ENCODE data around the gene SLC39A11.

The SLC39A11 gene

GRCh38 chr17:72696721-72697120 lies 395.8 kb downstream of the SLC39A11 start:
- in situ Hi-C loops (cut with HindIII; ENCODE audit: low sequenced_read_pairs), result no loop called here
- TF ChIP-seq, protein P1, sequence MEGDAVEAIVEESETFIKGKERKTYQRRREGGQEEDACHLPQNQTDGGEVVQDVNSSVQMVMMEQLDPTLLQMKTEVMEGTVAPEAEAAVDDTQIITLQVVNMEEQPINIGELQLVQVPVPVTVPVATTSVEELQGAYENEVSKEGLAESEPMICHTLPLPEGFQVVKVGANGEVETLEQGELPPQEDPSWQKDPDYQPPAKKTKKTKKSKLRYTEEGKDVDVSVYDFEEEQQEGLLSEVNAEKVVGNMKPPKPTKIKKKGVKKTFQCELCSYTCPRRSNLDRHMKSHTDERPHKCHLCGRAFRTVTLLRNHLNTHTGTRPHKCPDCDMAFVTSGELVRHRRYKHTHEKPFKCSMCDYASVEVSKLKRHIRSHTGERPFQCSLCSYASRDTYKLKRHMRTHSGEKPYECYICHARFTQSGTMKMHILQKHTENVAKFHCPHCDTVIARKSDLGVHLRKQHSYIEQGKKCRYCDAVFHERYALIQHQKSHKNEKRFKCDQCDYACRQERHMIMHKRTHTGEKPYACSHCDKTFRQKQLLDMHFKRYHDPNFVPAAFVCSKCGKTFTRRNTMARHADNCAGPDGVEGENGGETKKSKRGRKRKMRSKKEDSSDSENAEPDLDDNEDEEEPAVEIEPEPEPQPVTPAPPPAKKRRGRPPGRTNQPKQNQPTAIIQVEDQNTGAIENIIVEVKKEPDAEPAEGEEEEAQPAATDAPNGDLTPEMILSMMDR (IDR thresholded peaks at IDR 0.05; ENCODE audit: low read depth, low read length), result no peak
- DNase-seq (ENCODE audit: low read depth, low spot score), result no peak
- H3K4me3 ChIP-seq (ENCODE audit: low read depth, low read length), result no peak overlapping the region

- TF ChIP-seq, protein P1 (IDR thresholded peaks at IDR 0.05; ENCODE audit: low read depth, low read length), result no peak
- DNase-seq (ENCODE audit: low read depth, low spot score), result no peak
- H3K4me3 ChIP-seq (ENCODE audit: low read depth, low read length), result no peak overlapping the region
- in situ Hi-C loops (cut with HindIII; ENCODE audit: low sequenced_read_pairs), result no loop called here
Measured at GRCh38 chr17:72696156-72696555, 396.3 kb downstream of the SLC39A11 start.

DNA sequence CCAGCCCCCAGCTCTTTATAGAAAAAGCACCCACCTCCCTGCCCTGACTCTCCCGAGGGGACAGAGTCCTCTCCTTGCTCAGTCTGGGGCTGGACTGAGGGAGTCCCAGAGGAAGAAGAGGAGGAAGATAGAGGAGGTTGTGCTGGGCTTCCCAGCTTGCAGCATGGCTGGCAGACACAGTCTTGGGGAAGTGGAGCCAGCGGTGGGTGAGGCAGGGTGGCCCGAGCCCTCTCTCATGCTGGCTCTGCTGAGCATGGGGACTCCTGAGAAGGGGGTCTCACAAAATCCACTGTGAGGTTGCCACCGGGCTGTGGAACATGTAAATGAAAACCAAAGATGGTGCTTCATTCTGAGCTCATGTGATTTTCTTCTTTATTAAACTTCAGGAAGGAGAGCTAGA lies 398.5 kb downstream of the SLC39A11 start:
- DNase-seq (ENCODE audit: low read depth, low spot score), result no peak
- H3K4me3 ChIP-seq (ENCODE audit: low read depth, low read length), result no peak overlapping the region
- TF ChIP-seq, protein P1 (IDR thresholded peaks at IDR 0.05; ENCODE audit: low read depth, low read length), result no peak
- in situ Hi-C loops (cut with HindIII; ENCODE audit: low sequenced_read_pairs), result no loop called here

DNA sequence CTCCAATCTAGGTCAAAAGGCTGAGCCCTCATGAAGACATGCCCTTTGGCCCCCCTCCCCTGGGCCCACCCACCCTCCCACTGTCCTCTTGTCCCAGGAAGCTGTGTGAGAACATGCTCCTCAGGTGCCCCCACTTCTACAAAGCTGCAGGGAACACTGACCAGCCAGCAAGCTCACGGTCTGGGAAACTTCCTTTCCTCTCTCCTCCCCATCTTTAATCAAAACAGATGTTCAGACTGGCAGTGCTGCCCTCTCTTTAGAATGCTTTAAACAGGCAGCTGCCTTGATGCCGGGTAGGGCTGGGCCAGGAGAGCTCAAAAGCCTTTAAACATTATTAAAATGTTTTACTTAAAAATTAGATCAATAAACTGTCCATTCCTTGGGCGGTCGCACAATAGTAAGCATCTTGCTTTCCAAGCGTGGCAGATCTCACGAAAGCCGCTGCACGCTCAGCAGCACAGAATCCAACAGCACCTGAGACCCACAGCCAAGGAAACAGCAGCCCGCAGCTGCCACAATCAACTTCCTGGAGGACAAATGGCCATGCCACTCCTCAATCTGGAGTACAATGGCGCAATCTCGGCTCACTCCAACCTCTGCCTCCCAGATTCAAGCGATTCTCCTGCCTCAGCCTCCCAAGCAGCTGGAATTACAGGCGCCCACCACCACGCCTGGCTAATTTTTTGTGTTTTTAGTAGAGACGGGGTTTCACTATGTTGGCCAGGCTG lies 399.2 kb downstream of the SLC39A11 start:
- in situ Hi-C loops (cut with HindIII; ENCODE audit: low sequenced_read_pairs), result no loop called here
- no peak for DNase-seq (ENCODE audit: low read depth, low spot score)
- H3K4me3 ChIP-seq (ENCODE audit: low read depth, low read length), result no peak overlapping the region
- TF ChIP-seq, protein P1 (IDR thresholded peaks at IDR 0.05; ENCODE audit: low read depth, low read length), result no peak

- H3K4me3 ChIP-seq (ENCODE audit: low read depth, low read length), result no peak overlapping the region
- TF ChIP-seq, protein P1 (IDR thresholded peaks at IDR 0.05; ENCODE audit: low read depth, low read length), result no peak
- no peak for DNase-seq (ENCODE audit: low read depth, low spot score)
- in situ Hi-C loops (cut with HindIII; ENCODE audit: low sequenced_read_pairs), result no loop called here
Measured at GRCh38 chr17:72692676-72693075, 399.8 kb downstream of the SLC39A11 start.

DNA sequence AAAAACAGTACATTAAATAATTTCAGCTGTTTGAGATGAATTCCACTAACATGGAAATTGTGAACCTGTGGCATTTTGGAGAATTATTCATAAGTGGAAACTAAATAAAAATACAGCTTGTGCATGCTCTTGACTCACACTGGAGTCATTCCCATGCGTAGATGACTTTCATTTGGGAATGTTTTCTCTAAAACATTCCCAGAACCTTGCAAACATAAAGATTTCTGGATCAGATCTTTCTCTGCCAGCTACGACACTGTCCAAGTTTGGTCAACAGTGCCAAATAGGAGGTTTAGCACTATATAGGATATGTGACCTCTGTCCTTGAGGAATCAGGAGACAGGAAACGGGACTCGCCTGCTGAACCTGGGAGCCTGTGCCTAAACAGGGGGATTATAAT lies 400.9 kb downstream of the SLC39A11 start:
- TF ChIP-seq, protein P1 (IDR thresholded peaks at IDR 0.05; ENCODE audit: low read depth, low read length), result no peak
- in situ Hi-C loops (cut with HindIII; ENCODE audit: low sequenced_read_pairs), result no loop called here
- H3K4me3 ChIP-seq (ENCODE audit: low read depth, low read length), result no peak overlapping the region
- DNase-seq (ENCODE audit: low read depth, low spot score), result peak; percentile 84

Data from astrocyte of the spinal cord (primary cell).